T1000 (cell line): Measurements from ENCODE around the gene ITGB1.

Source experiments
- DNase-seq: peaks from one replicate; lab custom pipeline; 2025; ENCODE audit warnings: mixed read lengths; lab: John Stamatoyannopoulos, UW

Gene ITGB1

DNA sequence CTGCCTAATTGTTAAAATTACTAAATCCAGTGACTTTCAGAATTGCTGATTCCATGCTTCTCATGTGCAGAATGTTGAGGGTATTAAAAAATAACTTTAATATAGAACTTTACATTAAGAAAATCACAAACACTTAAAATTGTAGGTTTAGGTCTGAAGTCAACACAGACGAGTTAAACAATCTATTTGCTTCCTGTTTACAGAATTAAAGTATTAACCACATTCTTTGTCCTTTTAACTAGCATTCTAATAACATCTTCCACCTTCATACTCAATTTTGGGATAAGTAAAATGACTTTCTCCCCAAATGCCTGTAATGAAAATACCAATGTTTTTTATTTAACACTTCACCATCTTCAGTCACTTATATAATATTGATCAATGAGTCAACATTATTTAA lies 2.2 kb downstream of the ITGB1 start:
- no peak for DNase-seq

DNA sequence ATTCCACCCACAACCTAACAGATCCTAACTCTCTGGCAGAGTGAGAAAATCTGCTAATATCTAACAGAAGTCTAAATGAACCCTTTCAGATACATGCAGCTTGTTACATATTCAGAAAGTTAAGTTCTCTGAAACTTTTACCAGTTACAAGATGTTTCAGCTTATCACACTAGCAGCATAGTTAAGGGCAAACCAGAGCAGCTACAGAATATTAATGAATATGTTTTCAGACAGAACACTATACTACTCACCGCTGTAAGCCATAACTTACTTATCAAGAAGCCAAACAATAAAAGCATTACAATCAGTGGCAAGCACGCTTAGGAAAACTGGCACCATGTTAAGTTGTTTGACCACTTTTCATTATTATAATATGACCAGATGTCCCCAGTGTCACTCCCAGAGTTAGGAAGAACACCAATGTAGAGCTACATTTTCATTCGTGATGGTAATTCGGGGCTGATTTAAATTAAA lies 2.7 kb downstream of the ITGB1 start:
- no peak for DNase-seq

DNA sequence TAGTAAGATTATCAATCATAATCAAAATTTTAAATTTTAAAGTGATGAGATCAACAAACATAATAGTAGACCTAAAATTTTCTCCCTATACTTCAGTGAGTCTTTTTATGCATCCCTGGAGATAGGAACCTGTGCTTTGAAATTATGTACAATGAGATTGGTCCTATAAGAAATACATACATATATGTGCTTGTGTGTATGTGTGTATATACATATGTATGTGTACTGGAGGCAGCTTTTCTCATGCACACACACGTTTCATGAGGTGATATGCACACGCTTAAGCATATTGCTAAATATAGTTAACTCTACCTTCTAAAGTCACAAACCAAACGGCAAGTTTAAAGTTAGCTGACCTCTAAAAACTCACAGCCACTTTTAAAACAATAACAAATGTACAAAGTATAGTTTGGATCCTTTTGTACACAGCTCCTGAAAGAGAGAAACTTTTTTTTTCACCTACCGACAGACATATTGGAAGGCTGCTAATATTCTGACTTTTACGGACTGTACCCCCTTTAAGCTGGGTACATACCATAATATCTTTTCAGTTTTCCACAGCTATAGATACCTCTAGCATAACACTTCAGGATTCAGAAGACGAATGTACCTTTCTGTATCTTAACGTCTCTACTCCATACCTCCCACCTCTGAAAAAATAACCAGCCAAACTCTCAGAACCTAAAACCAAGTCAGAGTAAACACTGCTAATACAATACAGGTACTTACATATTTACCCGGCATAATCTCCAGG lies 3.3 kb downstream of the ITGB1 start:
- no peak for DNase-seq

DNA sequence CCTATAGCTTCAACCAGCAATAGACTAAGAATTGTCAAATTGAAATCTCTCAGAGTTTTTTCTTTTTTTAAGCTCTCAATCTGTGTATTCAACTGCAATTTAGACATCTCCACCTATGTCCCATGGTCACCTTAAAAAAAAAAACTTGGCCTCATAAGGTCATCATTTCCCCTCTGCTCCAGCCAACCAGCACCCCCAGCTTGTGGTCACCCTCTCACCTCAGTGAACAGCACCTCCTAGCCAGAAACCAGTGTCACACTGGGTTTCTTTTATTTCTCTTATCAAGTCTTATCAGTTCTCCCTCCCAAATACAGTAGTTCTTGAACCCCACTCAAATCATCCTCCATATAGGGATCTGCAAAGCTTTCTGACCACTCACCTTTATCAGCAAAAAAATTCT lies 4.0 kb downstream of the ITGB1 start:
- no peak for DNase-seq

DNA sequence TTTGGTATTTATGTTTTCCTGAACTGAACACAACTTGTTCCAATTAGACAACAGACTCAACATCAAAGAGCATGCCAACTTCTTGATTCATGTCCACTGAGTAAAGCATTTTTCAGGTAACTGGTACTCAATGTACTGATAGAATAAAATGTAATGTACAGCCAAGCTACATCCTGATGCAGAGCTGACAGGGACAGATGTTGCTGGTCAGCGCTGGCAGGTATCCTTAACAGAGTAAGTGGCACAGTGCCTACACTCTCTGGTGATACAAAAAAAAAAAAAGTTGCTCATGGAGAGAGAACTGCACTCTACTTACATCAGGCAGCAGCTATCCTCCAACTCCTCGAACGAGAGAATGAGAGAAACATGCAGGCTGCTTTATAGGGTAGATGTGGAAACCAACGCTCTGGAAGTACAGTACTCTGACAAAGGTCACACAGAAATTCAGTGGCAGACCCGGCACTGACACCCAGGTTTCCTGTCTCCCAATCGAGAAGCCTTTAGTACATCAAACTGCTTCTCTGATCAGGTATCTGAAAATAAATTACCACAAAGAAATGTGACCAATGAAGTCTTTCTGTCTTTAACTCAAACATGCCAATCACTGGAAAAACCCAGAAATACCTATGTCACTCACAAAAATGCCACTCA lies 4.6 kb downstream of the ITGB1 start:
- DNase-seq = no peak

DNA sequence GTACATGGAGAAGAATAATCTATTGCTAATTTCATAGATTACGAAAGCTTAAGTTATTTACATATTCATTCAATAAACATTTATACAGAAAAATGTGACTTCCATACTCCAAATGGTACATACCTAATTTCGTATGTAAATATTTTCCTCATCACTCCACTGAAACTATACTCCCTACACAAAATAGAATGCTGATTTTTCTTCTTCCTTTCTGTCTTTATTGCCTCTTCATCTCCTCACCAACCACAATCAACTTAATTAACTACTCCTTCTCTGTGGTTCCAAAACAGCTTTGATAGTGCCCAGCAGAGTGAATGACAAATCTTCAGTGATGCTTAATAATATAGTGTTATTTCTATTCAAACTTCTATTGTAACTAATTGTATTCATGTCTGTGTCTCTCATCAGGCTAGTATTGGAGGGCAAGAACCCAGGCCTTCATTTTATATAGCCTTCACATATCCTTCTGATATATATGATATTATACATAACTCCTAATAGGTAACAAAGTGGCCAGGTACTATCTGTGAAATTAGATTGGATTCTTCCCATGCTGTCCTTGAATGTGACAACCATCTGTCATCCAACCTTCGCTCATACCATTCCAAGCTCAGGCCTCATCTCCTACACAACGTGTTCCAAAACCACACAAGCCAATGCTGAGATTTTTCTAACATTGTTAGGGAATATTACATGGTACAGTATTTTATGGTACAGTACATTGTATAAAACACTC lies 5.3 kb downstream of the ITGB1 start:
- no peak for DNase-seq

DNA sequence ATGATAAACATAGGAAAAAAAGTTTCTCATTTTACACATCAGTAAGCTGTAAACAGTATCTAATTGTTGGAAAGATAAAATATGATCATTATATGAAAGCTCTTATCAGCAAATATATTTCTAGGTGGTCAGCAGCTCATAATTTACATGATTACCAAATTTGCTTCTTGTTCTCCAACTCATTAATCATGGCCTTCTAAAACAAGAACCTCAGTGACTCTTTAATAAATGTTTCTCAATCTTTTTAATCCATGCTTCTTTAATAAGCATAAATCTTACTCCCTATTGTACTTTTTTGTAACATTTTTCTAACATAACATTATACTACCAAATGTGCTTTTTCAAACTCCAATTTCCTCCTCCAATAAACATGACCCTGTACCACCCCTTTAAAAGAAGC lies 5.9 kb downstream of the ITGB1 start:
- DNase-seq = no peak

DNA sequence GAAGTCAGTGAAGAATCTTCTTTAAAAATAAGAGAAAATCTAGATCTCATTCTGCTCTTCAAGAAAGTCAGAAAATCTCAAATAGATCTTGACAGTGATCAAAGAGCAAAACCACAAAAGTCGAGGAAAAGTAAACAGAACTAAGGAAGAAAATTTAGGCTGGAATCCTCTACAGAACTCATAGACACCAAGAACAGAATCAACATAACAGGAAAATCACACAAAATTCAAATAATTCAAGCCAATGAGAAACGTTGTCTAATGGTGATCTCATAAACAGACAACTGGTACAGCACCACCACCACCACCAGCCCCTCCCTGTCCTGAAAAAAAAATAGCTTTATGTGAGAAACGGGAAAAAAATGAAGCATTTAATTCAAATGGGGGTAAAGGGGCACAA lies 6.9 kb downstream of the ITGB1 start:
- no peak for DNase-seq

DNA sequence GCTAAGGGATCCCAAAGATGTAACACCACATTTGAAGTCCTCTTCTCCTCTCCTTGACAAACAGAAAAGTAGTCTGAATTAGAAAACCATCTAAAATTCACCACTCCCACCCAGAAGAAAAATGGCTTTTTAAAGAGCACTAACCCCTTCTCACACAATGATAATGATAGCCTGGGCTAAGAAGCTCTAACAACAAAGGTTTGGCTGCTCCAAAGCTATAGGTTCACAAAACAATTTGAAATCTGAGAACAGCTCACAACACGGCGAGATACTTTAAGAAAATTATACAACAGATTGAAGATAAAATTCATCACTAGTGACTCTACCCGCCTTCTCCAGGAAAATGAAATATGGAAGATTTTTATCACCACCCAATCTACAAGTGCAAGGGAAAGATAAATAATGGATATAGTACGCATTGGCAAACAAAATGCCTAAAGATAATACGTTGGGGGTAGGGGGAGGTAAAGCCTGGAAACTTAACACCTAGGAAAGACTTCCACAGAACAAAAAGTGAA lies 7.4 kb downstream of the ITGB1 start:
- DNase-seq = no peak

DNA sequence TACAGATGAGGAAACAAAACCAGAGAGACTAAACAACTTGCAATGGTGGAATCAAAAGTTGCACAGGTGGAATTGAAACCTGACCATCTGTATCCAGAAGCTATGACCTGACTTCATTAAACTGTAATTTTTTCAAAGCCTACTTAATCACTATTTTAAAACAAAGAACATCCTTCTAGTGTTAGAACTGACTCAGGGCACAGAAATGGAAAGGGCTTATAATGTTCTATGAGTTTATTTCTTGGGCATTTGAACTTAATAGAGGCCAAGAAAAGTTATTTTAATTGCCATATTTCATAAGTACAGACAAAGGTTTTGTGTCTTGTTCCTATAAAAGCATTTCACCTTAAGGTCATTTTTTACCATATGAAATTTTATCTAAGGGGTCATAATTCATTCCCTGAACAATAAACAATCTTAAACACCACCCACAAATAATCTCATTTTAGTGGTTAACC lies 8.8 kb downstream of the ITGB1 start:
- no peak for DNase-seq

DNA sequence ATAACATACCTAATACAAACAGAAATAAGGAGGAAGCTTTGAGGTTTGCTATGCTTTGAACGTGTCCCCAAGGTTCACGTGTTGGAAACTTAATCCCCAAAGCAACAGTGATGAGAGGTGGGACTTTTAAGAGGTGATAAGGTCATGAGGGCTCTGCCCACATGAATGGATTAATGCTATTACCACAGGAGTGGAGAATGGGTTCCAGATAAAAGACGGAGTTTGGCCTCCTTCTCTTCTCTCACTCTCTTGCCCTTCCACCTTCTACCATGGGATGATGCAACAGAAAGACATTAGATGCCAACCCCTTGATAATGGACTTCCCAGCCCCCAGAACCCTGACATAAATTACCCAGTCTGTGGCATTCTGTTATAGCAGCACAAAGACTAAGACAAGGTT lies 9.6 kb downstream of the ITGB1 start:
- no peak for DNase-seq

DNA sequence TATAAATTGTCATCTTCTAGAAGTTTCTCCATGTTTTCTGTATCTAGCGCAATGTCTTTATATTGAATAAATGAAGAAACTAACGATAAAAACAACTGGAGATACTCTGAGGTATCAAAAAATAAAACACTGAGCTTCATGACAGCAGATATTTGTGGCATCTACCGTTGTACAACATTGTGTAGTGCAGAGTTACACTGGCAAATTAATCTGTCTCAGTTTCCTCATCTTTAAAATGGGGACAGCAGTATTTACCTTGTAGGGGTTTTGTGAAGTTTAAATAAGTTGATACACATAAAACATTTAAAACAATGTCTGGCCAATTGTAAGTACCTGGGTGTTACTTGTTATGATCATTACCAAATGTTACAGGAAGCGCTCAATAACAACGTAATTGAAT lies 10.4 kb downstream of the ITGB1 start:
- no peak for DNase-seq

DNA sequence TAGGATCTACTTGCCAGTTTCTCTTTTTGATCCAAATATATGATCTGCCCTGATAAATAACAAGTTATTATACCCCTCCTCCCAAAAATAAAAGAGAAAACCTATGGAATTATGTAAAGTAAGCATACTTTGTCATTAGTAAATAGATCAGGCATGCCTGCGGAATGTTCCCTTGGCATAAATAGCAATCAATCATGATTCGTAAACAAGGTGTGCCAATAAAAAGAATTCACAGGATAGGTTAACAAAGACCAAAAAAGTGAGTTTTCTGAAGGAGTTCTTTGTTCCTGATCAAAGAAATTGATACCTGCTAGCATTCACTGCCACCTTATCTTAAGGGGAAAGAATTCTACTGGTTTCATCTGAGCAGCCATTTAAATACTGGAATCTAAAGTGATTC lies 11.9 kb downstream of the ITGB1 start:
- DNase-seq = no peak

DNA sequence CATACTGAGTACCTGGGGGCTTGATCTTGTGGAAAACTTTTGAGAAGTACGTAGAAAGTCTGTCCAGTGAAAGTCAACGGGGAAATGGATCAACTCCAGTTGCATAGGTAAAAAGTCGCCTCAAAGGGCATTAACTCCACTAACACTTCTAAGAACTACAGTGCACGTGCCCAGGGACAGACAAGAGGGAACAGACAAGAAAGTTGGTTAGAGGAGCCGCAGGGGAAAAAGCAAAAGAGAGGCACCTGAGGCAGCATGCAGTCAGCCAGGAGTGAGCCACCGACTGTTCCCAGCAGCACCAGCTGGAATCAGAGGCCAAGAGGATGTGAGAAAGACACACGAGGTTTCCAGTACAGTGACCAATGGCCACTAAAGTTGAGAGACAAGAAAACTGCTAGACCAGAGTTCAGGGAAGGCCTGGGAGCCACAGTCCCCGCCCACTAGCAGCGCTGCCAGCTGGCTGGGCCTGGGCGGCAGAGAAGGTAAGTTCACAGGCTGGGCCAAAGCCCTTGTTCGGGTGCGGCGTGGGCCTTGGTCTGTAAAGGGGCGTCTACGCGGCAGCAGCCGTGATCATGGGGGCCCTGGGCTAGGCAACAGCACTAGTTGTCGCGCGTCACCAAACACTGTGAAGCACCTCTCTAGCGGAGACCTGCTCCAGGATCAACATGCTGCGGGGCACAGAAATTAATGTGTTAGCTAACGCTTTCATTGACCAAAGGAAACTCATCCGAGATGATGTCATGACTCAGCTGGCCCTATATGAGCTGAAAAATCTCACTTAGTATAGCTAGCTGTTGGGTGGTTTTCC lies 14.0 kb downstream of the ITGB1 start:
- DNase-seq = no peak

DNA sequence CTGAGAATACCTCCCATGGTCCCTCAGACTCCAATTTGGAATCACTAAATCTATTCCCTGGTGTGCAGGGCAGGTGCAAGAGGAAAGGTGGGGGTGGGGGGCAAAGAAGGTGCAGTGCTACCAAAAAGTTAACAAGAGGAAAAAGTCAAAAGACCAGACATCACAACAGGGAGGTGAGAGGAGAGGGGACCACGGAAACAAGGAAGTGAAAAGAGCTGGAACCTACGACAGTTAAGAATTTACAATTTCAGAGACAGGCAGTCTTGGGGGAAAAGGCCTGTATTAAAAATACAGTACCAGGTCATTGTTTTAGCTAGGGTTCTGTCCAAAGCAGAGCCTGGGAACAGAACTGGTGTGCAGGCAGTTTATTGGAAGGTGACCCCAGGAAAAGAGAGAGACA lies 14.6 kb downstream of the ITGB1 start:
- no peak for DNase-seq

DNA sequence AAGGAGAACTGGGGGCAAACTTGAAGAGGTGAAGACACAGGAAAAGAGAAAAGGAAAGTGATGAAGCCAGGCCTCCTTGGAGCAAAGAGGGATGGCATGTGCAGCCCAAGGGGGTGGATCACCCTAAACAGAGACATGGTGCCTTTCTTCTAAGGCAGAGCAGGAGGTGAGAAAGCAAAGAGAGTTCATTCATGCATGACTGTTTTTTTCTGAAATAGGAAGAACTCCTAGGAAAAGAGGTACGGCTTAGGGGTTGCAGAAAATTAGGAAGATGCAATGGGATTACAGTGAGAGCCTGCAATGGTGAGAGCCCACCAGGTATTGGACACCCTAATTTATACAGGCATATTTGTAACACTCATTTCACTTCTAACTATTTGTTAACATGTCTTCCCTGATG lies 15.9 kb downstream of the ITGB1 start:
- no peak for DNase-seq

DNA sequence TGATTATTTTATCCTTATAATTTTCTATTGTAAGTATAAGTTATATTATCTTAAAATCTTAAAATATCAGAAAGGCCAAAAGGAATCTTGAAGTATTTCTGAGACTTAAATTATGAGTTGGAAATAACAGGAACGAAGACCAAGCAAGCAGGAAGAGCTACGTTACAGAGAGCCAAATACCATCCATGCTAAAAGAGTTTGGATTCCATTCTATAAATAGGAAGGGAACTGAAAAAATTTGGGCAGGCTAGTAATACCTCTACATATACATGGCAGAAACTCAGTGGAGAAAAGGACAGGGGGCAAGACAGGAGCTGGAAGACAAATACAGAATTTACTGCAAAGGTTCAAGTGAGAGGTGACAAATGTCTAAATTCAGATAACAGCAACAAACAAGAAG lies 16.7 kb downstream of the ITGB1 start:
- DNase-seq = no peak

DNA sequence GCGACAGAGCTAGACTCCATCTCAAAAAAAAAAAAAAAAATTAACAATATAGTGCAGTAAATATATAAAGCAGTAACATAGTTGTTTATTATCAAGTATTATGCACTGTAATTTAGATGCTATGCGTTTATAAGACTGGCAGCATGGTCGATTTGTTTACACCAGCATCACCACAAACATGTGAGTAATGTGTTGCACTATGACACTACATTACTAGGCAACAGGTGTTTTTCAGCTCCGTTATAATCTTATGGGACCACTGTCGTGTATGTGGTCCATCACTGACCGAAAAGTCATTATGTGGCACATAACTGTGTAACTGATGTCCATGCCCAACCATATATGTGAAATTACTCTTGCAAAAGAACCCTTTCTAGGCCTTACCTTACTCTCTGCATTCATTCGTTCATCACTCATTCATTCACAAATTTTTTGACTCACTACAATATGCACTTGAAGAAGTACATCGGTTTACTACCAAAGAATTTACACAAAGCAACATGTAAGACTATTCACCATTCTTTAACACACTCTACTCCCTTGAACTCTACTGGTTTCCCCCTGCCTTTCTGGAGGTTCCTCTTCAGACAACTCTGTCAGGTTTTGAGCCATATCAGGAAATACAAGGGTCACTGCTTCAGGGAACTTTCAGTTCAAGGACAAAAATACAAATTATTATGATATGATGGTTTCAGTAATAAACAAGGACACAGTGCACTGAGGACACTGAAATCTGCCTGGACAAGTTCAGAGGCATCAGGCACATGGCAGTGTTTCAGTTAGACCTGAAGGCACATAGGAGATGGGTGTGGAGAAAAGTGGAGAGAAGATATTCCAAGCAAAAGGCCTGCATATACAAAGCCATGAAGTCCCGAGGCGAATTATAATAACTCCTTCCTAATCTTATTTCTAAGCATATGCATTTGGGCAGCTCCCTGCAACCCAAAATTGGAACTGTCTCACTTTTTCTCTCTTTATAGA lies 17.4 kb downstream of the ITGB1 start:
- DNase-seq = no peak

DNA sequence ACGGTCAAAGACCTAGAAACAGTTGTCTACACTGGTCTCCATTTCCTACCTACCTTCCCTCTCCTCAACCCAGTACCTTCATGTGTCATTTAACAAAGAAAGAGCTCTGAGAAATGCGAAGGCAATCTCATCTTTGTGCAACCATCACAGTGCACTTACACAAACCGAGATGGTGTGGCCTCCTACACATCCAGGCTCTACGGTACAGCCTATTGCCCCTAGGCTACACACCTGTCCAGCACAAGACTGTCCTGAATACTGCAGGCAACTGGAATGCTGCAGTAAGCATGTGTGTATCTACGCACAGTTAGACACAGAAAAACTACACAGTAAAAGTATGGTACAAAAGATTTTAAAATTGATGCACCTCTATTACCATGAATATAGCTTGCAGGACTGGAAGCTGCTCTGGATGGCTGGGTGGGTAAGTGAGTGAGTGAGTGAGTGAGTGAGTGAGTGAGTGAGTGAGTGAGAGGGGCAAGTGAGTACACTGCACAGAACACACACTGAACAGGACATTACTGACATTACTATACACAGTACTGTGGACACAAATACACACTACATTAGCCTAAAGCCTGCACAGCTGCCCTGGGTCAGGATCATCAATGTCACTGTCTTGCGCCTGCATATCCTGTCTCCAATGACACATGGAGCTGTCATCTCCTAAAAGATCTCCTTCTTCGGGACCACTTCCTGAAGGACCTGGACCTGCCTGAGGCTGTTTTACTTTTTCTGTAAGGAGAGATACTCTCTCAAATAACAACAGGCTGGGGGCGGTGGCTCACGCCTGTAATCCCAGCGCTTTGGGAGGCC lies 18.5 kb downstream of the ITGB1 start:
- no peak for DNase-seq

DNA sequence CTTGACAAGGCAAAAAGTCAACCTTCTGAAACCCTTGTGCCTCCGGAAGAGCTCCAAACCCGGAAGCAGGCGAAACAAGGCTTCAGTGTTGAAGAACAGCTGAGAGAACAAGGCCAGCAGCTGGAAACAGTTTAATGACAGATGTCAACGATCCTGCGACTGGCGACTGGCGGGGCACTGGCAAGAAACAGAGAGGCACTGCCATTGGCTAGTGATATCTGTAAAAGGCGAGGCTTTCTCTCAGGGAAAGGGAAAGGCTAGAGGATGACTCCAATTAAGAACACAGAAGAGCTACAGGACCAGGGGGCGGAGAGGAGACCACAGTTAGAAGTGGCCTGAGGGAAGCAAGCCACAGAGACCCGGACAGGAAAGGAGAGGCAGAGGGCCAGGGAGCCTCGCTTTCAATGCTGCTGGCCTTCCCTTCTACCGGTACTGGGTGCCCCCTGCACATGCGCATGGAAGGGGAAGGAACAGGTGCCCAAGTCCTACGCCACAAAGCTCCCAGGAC lies 19.4 kb downstream of the ITGB1 start:
- DNase-seq = no peak
